ENCODE measurements around the gene RAD18. TPM values are rescaled to one million over a fixed set of nuclear protein-coding genes. Genes with fewer than 3 reads are reported as not detected.

The RAD18 gene
- total RNA-seq, 1 experiment from 2014 or later, result 46.6 TPM

DNA sequence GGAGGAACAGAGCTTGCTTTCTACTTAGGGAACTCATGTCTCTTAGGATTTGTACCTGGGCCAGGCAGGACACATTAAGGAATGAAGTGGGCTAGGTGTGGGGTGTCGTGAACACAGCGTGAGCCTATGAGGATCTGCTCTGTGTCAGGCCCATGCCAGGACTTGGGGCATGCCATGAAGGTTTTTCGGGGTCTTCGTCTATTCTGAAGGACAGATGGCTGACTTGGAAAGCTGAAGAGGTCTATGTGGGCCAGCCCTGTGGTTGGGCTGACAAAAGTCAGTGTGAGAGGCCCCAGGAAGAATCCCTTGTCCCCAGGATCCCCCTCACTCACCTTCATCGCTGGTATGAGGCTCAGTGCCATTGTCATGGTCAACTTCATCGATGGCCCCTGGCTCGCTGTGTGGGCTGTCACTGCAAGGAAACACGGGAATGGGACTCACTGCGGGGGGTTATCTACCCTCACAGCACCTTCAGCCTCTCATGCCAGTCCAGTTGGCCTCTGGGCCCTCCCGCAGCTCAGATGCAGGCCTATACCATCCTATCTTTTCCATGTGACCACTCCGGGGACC, 46.8 kb upstream of the RAD18 start:
- POLR2A ChIA-PET (ENCODE audit: unreplicated experiment), result no interaction called here

GRCh38 chr3:9008550-9009255, 45.4 kb upstream of the RAD18 start:
- no peak overlapping the region for H3K27ac ChIP-seq (ENCODE audit: low read length)
- CTCF ChIA-PET, result no interaction called here
- no peaks in the 10 kb centered on the region for H3K36me3 ChIP-seq (ENCODE audit: low read depth, low read length)
- H3K9me2 ChIP-seq (replicated peaks; ENCODE audit: low read length), result no peaks in the 10 kb centered on the region
- no peaks in the 10 kb centered on the region for H3K79me2 ChIP-seq (ENCODE audit: low read length)
- H3K9me3 ChIP-seq (ENCODE audit: low read length), result no peaks in the 10 kb centered on the region
- DNase-seq, result no peak
- H3F3A ChIP-seq (ENCODE audit: low read length, unreplicated experiment), result no peaks in the 10 kb centered on the region
- TF ChIP-seq EZH2phosphoT487 (IDR thresholded peaks at IDR 0.05; ENCODE audit: borderline replicate concordance, low read length) (no peak), EZH2 (IDR thresholded peaks at IDR 0.05; ENCODE audit: low read length, unreplicated experiment) (no peak), CTCF (conservative IDR thresholded peaks at IDR 0.05; ENCODE audit: low read depth, low read length) (no peak)
- H3K27me3 ChIP-seq (ENCODE audit: low read length), result no peaks in the 10 kb centered on the region
- H3K4me3 ChIP-seq (ENCODE audit: low read length), result no peak overlapping the region
- intact Hi-C loops (cut with micrococcal nuclease), result no loop called here
- no TSS peak for BruUV-seq (replicated peaks)
- H3K9ac ChIP-seq (ENCODE audit: low read length), result no peak overlapping the region
- H2AFZ ChIP-seq (ENCODE audit: low read length), result no peak overlapping the region
- POLR2A ChIA-PET (ENCODE audit: unreplicated experiment), result no interaction called here
- 0 out of 2 replicates have a peak, but pooled peaks cover 5% of the 10 kb centered on the region for H3K4me1 ChIP-seq (ENCODE audit: insufficient read depth, low read length)
- H4K20me1 ChIP-seq (ENCODE audit: low read length), result no peaks in the 10 kb centered on the region
- ATAC-seq, result no peak
- no peak overlapping the region for H3K4me2 ChIP-seq (ENCODE audit: low read length)

More for the DNA sequence above, 46.8 kb upstream of the RAD18 start:
- no TSS peak for BruUV-seq (replicated peaks)
- ATAC-seq (no peak), DNase-seq (no peak)
- Histone ChIP-seq H3K27ac (ENCODE audit: low read length) (no peak overlapping the region), H3K4me2 (ENCODE audit: low read length) (no peak overlapping the region), H3K9ac (ENCODE audit: low read length) (no peak overlapping the region), H4K20me1 (ENCODE audit: low read length) (no peaks in the 10 kb centered on the region), H3K9me2 (replicated peaks; ENCODE audit: low read length) (no peaks in the 10 kb centered on the region), H3K9me3 (ENCODE audit: low read length) (no peaks in the 10 kb centered on the region), H2AFZ (ENCODE audit: low read length) (no peak overlapping the region), H3K4me3 (ENCODE audit: low read length) (no peak overlapping the region), H3K27me3 (ENCODE audit: low read length) (no peaks in the 10 kb centered on the region), H3K79me2 (ENCODE audit: low read length) (no peaks in the 10 kb centered on the region), H3K36me3 (ENCODE audit: low read depth, low read length) (no peaks in the 10 kb centered on the region), H3K4me1 (ENCODE audit: insufficient read depth, low read length) (0 out of 2 replicates have a peak, but pooled peaks cover 5% of the 10 kb centered on the region), H3F3A (ENCODE audit: low read length, unreplicated experiment) (no peaks in the 10 kb centered on the region)
- TF ChIP-seq EZH2 (IDR thresholded peaks at IDR 0.05; ENCODE audit: low read length, unreplicated experiment), result no peak
- intact Hi-C loops (cut with micrococcal nuclease), result no loop called here
- CTCF ChIA-PET, result no interaction called here

GRCh38 chr3:9007928-9008327, 44.7 kb upstream of the RAD18 start:
- H3K9me2 ChIP-seq (replicated peaks; ENCODE audit: low read length), result no peaks in the 10 kb centered on the region
- DNase-seq (no peak), ATAC-seq (no peak)
- BruUV-seq (replicated peaks), result no TSS peak
- H3K27me3 ChIP-seq (ENCODE audit: low read length), result no peaks in the 10 kb centered on the region
- H3K4me1 ChIP-seq (ENCODE audit: insufficient read depth, low read length), result 0 out of 2 replicates have a peak, but pooled peaks cover 5% of the 10 kb centered on the region
- H2AFZ ChIP-seq (ENCODE audit: low read length), result no peak overlapping the region
- no peak overlapping the region for H3K4me2 ChIP-seq (ENCODE audit: low read length)
- CTCF ChIA-PET, result no interaction called here
- no peaks in the 10 kb centered on the region for H3K36me3 ChIP-seq (ENCODE audit: low read depth, low read length)
- no peak overlapping the region for H3K9ac ChIP-seq (ENCODE audit: low read length)
- no peaks in the 10 kb centered on the region for H3K79me2 ChIP-seq (ENCODE audit: low read length)
- H3K27ac ChIP-seq (ENCODE audit: low read length), result no peak overlapping the region
- H3K9me3 ChIP-seq (ENCODE audit: low read length), result no peaks in the 10 kb centered on the region
- H3F3A ChIP-seq (ENCODE audit: low read length, unreplicated experiment), result no peaks in the 10 kb centered on the region
- intact Hi-C loops (cut with micrococcal nuclease), result no loop called here
- POLR2A ChIA-PET (ENCODE audit: unreplicated experiment), result no interaction called here
- TF ChIP-seq EZH2phosphoT487 (IDR thresholded peaks at IDR 0.05; ENCODE audit: borderline replicate concordance, low read length), result no peak
- no peak for TF ChIP-seq EZH2 (IDR thresholded peaks at IDR 0.05; ENCODE audit: low read length, unreplicated experiment)
- no peak for TF ChIP-seq CTCF (conservative IDR thresholded peaks at IDR 0.05; ENCODE audit: low read depth, low read length)
- H3K4me3 ChIP-seq (ENCODE audit: low read length), result no peak overlapping the region
- no peaks in the 10 kb centered on the region for H4K20me1 ChIP-seq (ENCODE audit: low read length)

Measured in PC-3 (cell line).